Measurements from ENCODE around the gene CPNE4.

CPNE4 gene

GRCh38 chr3:131738095-131738494 lies 296.7 kb downstream of the CPNE4 start:
- TF ChIP-seq EZH2 (IDR thresholded peaks at IDR 0.05): no peak
- TF ChIP-seq FOXP2 (optimal IDR thresholded peaks at IDR 0.05; ENCODE audit: control extremely low read depth, extremely low read length, insufficient read depth): no peak
- TF ChIP-seq POLR2AphosphoS5 (IDR thresholded peaks at IDR 0.05; ENCODE audit: borderline replicate concordance, low read depth, low read length): no peak
- Histone ChIP-seq H3K36me3 (ENCODE audit: insufficient read depth, low read length) (no peaks in the 10 kb centered on the region), H3K4me3 (no peak overlapping the region), H3K9me3 (ENCODE audit: low read depth, low read length) (no peaks in the 10 kb centered on the region), H3K27ac (no peak overlapping the region), H3K9ac (ENCODE audit: insufficient read length) (no peak overlapping the region)
- DNase-seq (ENCODE audit: low read depth, low spot score): no peak

- DNase-seq (ENCODE audit: low read depth, low spot score): no peak
- Histone ChIP-seq H3K36me3 (ENCODE audit: insufficient read depth, low read length) (no peaks in the 10 kb centered on the region), H3K9ac (ENCODE audit: insufficient read length) (no peak overlapping the region), H3K9me3 (ENCODE audit: low read depth, low read length) (no peaks in the 10 kb centered on the region), H3K4me3 (no peak overlapping the region), H3K27ac (no peak overlapping the region)
- TF ChIP-seq POLR2AphosphoS5 (IDR thresholded peaks at IDR 0.05; ENCODE audit: borderline replicate concordance, low read depth, low read length) (no peak), EZH2 (IDR thresholded peaks at IDR 0.05) (no peak), FOXP2 (optimal IDR thresholded peaks at IDR 0.05; ENCODE audit: control extremely low read depth, extremely low read length, insufficient read depth) (no peak)
These were observed 299.3 kb downstream of the CPNE4 start for GRCh38 chr3:131735544-131735943.

GRCh38 chr3:131735116-131735515 lies 299.7 kb downstream of the CPNE4 start:
- TF ChIP-seq POLR2AphosphoS5 (IDR thresholded peaks at IDR 0.05; ENCODE audit: borderline replicate concordance, low read depth, low read length) (no peak), EZH2 (IDR thresholded peaks at IDR 0.05) (no peak), FOXP2 (optimal IDR thresholded peaks at IDR 0.05; ENCODE audit: control extremely low read depth, extremely low read length, insufficient read depth) (no peak)
- H3K27ac ChIP-seq: no peak overlapping the region
- no peak for DNase-seq (ENCODE audit: low read depth, low spot score)
- no peak overlapping the region for H3K4me3 ChIP-seq
- H3K9ac ChIP-seq (ENCODE audit: insufficient read length): no peak overlapping the region
- no peaks in the 10 kb centered on the region for H3K36me3 ChIP-seq (ENCODE audit: insufficient read depth, low read length)
- no peaks in the 10 kb centered on the region for H3K9me3 ChIP-seq (ENCODE audit: low read depth, low read length)

GRCh38 chr3:131733086-131733841 lies 301.6 kb downstream of the CPNE4 start:
- Histone ChIP-seq H3K9ac (ENCODE audit: insufficient read length) (no peak overlapping the region), H3K4me3 (no peak overlapping the region), H3K27ac (no peak overlapping the region), H3K9me3 (ENCODE audit: low read depth, low read length) (no peaks in the 10 kb centered on the region), H3K36me3 (ENCODE audit: insufficient read depth, low read length) (no peaks in the 10 kb centered on the region)
- no peak for TF ChIP-seq FOXP2 (optimal IDR thresholded peaks at IDR 0.05; ENCODE audit: control extremely low read depth, extremely low read length, insufficient read depth)
- TF ChIP-seq EZH2 (IDR thresholded peaks at IDR 0.05): no peak
- no peak for TF ChIP-seq POLR2AphosphoS5 (IDR thresholded peaks at IDR 0.05; ENCODE audit: borderline replicate concordance, low read depth, low read length)
- DNase-seq (ENCODE audit: low read depth, low spot score): no peak

GRCh38 chr3:131731709-131732108 lies 303.1 kb downstream of the CPNE4 start:
- Histone ChIP-seq H3K9ac (ENCODE audit: insufficient read length) (no peak overlapping the region), H3K27ac (no peak overlapping the region), H3K36me3 (ENCODE audit: insufficient read depth, low read length) (no peaks in the 10 kb centered on the region), H3K9me3 (ENCODE audit: low read depth, low read length) (no peaks in the 10 kb centered on the region), H3K4me3 (no peak overlapping the region)
- TF ChIP-seq EZH2 (IDR thresholded peaks at IDR 0.05) (no peak), FOXP2 (optimal IDR thresholded peaks at IDR 0.05; ENCODE audit: control extremely low read depth, extremely low read length, insufficient read depth) (no peak), POLR2AphosphoS5 (IDR thresholded peaks at IDR 0.05; ENCODE audit: borderline replicate concordance, low read depth, low read length) (no peak)
- no peak for DNase-seq (ENCODE audit: low read depth, low spot score)

- Histone ChIP-seq H3K9me3 (ENCODE audit: low read depth, low read length) (no peaks in the 10 kb centered on the region), H3K9ac (ENCODE audit: insufficient read length) (no peak overlapping the region), H3K36me3 (ENCODE audit: insufficient read depth, low read length) (no peaks in the 10 kb centered on the region), H3K4me3 (no peak overlapping the region), H3K27ac (no peak overlapping the region)
- no peak for DNase-seq (ENCODE audit: low read depth, low spot score)
- TF ChIP-seq FOXP2 (optimal IDR thresholded peaks at IDR 0.05; ENCODE audit: control extremely low read depth, extremely low read length, insufficient read depth) (no peak), EZH2 (IDR thresholded peaks at IDR 0.05) (no peak), POLR2AphosphoS5 (IDR thresholded peaks at IDR 0.05; ENCODE audit: borderline replicate concordance, low read depth, low read length) (no peak)
These were observed 304.2 kb downstream of the CPNE4 start for GRCh38 chr3:131730581-131730980.

GRCh38 chr3:131729643-131730017 lies 305.2 kb downstream of the CPNE4 start:
- DNase-seq (ENCODE audit: low read depth, low spot score): no peak
- H3K9ac ChIP-seq (ENCODE audit: insufficient read length): no peak overlapping the region
- TF ChIP-seq EZH2 (IDR thresholded peaks at IDR 0.05) (no peak), FOXP2 (optimal IDR thresholded peaks at IDR 0.05; ENCODE audit: control extremely low read depth, extremely low read length, insufficient read depth) (no peak), POLR2AphosphoS5 (IDR thresholded peaks at IDR 0.05; ENCODE audit: borderline replicate concordance, low read depth, low read length) (no peak)
- no peaks in the 10 kb centered on the region for H3K36me3 ChIP-seq (ENCODE audit: insufficient read depth, low read length)
- H3K9me3 ChIP-seq (ENCODE audit: low read depth, low read length): no peaks in the 10 kb centered on the region
- peak overlapping the region; percentile 65; the same call in 1 of the 2 replicates for H3K27ac ChIP-seq
- no peak overlapping the region for H3K4me3 ChIP-seq

GRCh38 chr3:131728898-131729642 lies 305.7 kb downstream of the CPNE4 start:
- DNase-seq (ENCODE audit: low read depth, low spot score): no peak
- Histone ChIP-seq H3K36me3 (ENCODE audit: insufficient read depth, low read length) (no peaks in the 10 kb centered on the region), H3K27ac (peak overlapping the region; percentile 65), H3K4me3 (no peak overlapping the region), H3K9me3 (ENCODE audit: low read depth, low read length) (no peaks in the 10 kb centered on the region), H3K9ac (ENCODE audit: insufficient read length) (no peak overlapping the region)
- TF ChIP-seq POLR2AphosphoS5 (IDR thresholded peaks at IDR 0.05; ENCODE audit: borderline replicate concordance, low read depth, low read length): no peak
- no peak for TF ChIP-seq EZH2 (IDR thresholded peaks at IDR 0.05)
- TF ChIP-seq FOXP2 (optimal IDR thresholded peaks at IDR 0.05; ENCODE audit: control extremely low read depth, extremely low read length, insufficient read depth): no peak

Measured in SK-N-MC (cell line).